ENCODE results near the gene CDH13.

Gene CDH13

DNA sequence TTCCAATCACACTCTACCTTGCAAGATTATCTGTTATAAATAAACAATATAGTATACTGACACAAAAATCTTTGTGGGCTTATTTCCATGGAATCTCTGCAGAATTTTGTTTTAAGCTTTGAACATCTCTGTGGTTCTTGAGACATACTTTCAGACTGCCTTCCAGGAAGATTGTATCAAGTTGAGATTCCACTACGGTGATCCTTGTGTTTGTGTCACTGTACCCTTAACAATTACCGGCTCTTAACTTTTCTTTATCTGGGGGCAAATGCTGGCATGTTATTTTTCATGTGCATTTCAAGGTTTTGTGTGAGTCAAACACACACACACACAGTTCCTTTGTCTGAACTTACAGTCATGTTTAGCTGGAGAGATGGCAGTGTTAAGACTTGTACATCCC lies 708.3 kb downstream of the CDH13 start:
- no peak for DNase-seq (ENCODE audit: low read depth in 3 of 3, low spot score in 1 of 3)

DNA sequence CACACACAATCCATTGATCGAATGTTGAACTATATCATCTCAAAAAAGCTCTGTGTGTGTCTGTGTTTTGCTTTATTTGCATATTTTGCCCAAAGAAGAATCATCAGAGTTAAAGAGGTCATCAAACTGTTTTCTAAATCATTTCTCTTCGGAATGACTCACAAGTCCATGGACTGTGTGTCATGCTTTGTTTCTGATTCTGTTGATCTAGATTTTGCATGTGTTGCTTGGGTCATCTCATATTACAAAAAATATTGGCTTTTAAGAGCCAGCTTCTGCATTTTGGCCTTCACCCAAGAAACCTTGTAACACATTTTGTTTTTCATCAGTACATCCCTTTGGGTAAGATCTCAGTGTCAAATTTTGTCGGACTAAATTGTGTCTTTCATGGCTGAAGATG lies 709.8 kb downstream of the CDH13 start:
- no peak for DNase-seq (ENCODE audit: low read depth in 3 of 3, low spot score in 1 of 3)

DNA sequence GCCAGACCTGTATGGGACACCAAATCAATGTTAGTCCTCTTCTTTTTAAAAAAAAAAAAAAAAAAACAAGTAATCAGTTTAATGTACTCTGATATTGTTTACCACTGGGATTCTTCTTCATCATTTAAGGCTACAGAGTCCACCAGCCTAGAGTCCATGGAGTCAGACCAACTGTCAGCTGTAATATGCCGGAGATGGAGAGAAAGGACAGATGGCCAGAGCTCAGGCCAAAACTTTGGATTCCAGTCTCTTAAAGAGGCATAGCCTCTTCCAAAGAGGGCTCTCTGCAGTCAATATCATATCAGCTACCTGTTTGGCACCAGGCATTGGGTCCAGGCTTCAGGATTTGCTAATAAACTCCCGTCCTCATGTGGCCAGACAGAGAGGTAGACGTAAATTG lies 711.4 kb downstream of the CDH13 start:
- no peak for DNase-seq (ENCODE audit: low read depth in 3 of 3, low spot score in 1 of 3)

GRCh38 chr16:83338941-83339340 lies 712.2 kb downstream of the CDH13 start:
- DNase-seq (ENCODE audit: low read depth in 3 of 3, low spot score in 1 of 3), result no peak

DNA sequence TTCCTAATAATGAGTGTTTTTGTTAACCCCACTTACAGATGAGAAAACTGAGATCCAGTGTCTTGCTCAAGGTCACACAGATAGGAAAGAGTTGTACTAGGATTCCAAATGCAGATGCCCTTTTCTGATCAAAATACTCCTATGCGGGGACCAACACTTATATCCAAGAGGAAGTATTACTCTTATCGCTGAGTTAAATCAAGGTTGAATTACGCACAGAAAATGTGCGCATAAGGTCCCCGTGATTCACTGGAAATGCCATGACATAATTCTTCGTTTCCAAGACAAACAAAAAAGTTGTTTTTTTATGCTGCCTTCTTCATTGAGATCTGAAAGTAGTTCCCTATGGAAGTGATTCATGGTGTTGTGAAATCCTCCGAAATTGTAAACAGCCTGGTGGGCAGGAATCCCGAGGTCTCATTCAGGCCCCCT lies 717.2 kb downstream of the CDH13 start:
- DNase-seq (ENCODE audit: low read depth in 3 of 3, low spot score in 1 of 3), result no peak

GRCh38 chr16:83345846-83346640 lies 719.3 kb downstream of the CDH13 start:
- DNase-seq (ENCODE audit: low read depth in 3 of 3, low spot score in 1 of 3), result no peak

GRCh38 chr16:83348991-83349390 lies 722.2 kb downstream of the CDH13 start:
- DNase-seq (ENCODE audit: low read depth in 3 of 3, low spot score in 1 of 3), result no peak

DNA sequence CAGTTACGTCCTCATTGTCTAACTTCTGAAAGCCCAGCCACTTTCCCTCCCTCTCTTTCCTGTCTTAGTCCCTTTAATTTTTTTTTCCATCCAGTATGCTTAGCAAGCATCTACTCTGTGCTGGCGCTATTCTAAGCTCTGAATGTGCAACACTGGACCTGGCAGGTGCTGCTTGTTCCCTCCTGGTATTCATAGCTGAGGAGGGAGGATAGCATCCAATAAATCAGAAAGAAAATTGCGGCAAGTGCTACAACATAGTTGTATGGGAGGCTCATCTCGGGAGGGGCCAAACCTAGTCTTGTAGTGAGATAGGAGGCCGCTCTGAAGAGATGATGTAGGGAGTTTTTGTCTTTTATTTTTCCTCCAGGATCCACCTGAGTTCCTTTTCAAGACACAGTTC lies 723.7 kb downstream of the CDH13 start:
- DNase-seq (ENCODE audit: low read depth in 3 of 3, low spot score in 1 of 3), result no peak

DNA sequence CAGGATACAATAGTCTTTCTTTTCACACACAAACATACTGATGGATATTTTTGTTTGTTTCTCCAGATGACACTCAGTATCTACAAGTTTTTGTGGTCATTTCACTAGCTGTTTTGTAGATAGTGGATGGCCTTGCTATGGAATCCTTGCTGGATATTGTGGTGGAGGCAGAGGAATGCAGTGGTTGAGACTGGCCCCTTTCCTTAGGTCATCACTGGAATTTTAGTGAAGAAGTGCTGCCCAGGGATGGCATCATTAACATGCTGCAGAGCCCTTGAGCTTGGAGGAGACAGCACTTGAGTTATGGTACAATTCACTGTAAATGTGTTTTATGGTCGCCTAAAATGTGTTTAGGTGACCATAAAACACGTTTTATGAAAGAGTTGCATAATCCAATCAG lies 725.1 kb downstream of the CDH13 start:
- DNase-seq (ENCODE audit: low read depth in 3 of 3, low spot score in 1 of 3), result no peak

- no peak for DNase-seq (ENCODE audit: low read depth in 3 of 3, low spot score in 1 of 3)
Measured at GRCh38 chr16:83353241-83353640, 726.5 kb downstream of the CDH13 start.

- no peak for DNase-seq (ENCODE audit: low read depth in 3 of 3, low spot score in 1 of 3)
Measured at GRCh38 chr16:83354015-83354414, 727.2 kb downstream of the CDH13 start.

GRCh38 chr16:83355570-83356218 lies 728.9 kb downstream of the CDH13 start:
- DNase-seq (ENCODE audit: low read depth in 3 of 3, low spot score in 1 of 3), result no peak

DNA sequence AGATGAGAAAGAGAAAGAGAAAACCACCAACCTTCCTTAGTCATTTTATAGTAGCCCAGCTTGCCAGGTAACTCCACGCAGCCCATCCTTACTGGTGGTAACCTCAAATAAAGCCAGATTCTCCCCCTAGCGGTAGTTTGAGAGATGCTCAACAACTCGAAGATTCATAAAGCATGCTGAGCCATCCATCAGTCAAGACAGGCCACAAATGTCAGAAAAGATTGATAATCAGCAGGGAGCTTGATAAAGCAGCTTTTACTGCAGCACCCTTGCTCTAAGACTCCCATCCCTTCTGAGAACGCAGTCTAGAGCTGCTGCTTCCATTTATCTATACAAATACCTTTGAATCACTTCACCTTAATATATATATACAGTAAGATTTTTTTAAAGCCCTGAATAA lies 729.5 kb downstream of the CDH13 start:
- no peak for DNase-seq (ENCODE audit: low read depth in 3 of 3, low spot score in 1 of 3)

DNA sequence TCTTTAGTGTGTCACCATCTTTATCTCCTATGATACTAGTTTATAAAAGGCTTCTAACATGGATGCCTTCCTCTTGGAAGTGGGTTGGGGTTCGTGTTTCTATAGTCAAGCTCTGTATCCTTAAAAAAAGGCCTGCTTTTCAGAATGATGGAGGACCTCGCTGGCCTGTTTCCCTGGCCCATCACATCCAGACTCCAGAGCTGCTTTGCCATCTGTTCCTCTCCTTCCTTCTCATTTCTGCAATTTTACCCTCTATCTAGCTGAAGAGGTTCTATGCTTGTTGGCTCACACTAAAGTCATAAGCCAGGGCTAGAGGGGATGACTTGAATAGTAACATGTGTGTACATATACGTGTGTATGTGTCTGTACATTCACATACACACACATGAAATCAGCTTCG lies 730.2 kb downstream of the CDH13 start:
- no peak for DNase-seq (ENCODE audit: low read depth in 3 of 3, low spot score in 1 of 3)

GRCh38 chr16:83363521-83363920 lies 736.8 kb downstream of the CDH13 start:
- no peak for DNase-seq (ENCODE audit: low read depth in 3 of 3, low spot score in 1 of 3)

DNA sequence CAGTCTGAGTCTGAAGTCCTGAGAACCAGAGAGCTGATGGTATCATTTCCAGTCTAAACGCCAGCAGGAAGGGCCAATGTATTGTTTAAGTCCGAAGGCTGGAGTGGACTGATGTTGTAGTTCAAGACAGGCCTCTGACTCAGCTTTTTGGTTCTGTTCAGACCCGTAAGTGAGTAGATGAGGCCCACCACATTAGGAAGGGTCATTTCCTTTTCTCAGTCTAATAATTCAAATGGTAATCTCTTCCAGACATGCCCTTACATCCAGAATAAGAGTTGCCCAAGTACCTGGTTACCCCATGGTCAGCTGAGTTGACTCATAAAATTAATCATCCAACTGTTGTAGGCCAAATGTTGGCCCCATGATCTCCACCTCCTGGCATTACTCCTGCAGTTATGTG lies 738.4 kb downstream of the CDH13 start:
- DNase-seq (ENCODE audit: low read depth in 3 of 3, low spot score in 1 of 3), result no peak

GRCh38 chr16:83366228-83366627 lies 739.5 kb downstream of the CDH13 start:
- no peak for DNase-seq (ENCODE audit: low read depth in 3 of 3, low spot score in 1 of 3)

DNA sequence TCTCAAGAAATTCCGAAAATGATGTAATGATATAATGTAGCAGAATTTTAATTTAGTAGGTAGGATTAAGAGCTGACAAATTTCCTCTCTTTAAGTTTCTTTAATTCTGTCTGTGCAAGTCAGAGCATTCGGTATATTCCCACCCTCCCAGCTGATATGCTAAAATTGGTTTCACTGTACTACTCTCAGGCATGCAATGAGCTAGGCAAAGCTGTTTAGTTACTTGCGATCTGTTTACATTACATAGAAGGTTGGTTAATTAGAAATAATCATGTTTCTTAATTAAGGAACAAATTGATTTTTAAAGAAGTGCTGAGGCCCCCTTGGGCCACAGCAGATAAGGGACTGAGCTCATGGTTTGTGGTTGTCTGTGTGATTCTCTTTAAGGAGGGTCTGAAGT lies 748.2 kb downstream of the CDH13 start:
- no peak for DNase-seq (ENCODE audit: low read depth in 3 of 3, low spot score in 1 of 3)

GRCh38 chr16:83389751-83390150 lies 763.0 kb downstream of the CDH13 start:
- DNase-seq (ENCODE audit: low read depth in 3 of 3, low spot score in 1 of 3), result no peak

- DNase-seq (ENCODE audit: low read depth in 3 of 3, low spot score in 1 of 3), result no peak
Measured at GRCh38 chr16:83390759-83391158, 764.0 kb downstream of the CDH13 start.

- DNase-seq (ENCODE audit: low read depth in 3 of 3, low spot score in 1 of 3), result no peak
Measured at GRCh38 chr16:83392743-83393142, 766.0 kb downstream of the CDH13 start.

GRCh38 chr16:83393196-83393981 lies 766.6 kb downstream of the CDH13 start:
- no peak for DNase-seq (ENCODE audit: low read depth in 3 of 3, low spot score in 1 of 3)
